Liver (tissue), 9 donors: ENCODE data around the gene CIAPIN1. TPM values are rescaled to one million over a fixed set of nuclear protein-coding genes. Genes with fewer than 3 reads are reported as not detected.

ENCODE experiments used
- DNase-seq: peaks from one replicate; pipeline ENCODE4 v3.0.0-alpha.2; 2017; ENCODE audit warnings: low spot score
- H3K27ac ChIP-seq, 2 donors: one replicate each; pipeline ENCODE4 v1.7.0; 2013; ENCODE audit warnings: inconsistent platforms in 2 of 2, low read length in 2 of 2, control low read depth in 1 of 2, low read depth in 1 of 2, mild to moderate bottlenecking in 1 of 2
- H3K27me3 ChIP-seq, 4 donors: one replicate each; pipeline versions ENCODE4 v1.6.1 to v1.7.0; 2013; ENCODE audit warnings: low read length in 3 of 4, inconsistent platforms in 1 of 4, mild to moderate bottlenecking in 1 of 4, moderate library complexity in 1 of 4; ENCODE audit not compliant: control insufficient read depth in 4 of 4, insufficient read depth in 4 of 4
- H3K36me3 ChIP-seq, 4 donors: one replicate each; pipeline versions ENCODE4 v1.6.1 to v1.7.0; 2013; ENCODE audit warnings: low read length in 3 of 4, mild to moderate bottlenecking in 3 of 4, low read depth in 1 of 4, moderate library complexity in 1 of 4; ENCODE audit not compliant: control insufficient read depth in 4 of 4, insufficient read depth in 3 of 4
- H3K4me1 ChIP-seq, 4 donors: one replicate each; pipeline versions ENCODE4 v1.6.1 to v1.7.0; 2013; ENCODE audit warnings: low read length in 3 of 4, mild to moderate bottlenecking in 3 of 4, moderate library complexity in 1 of 4; ENCODE audit not compliant: control insufficient read depth in 4 of 4, insufficient read depth in 4 of 4
- H3K4me3 ChIP-seq, 3 donors: one replicate each; pipeline versions ENCODE4 v1.6.1 to v1.7.0; 2013; ENCODE audit warnings: low read length in 3 of 3, control low read depth in 1 of 3, low read depth in 1 of 3, mild to moderate bottlenecking in 1 of 3
- H3K9ac ChIP-seq, 2 donors: one replicate each; pipeline ENCODE4 v1.7.0; 2013; ENCODE audit warnings: low read length in 2 of 2, mild to moderate bottlenecking in 2 of 2, moderate library complexity in 2 of 2, control low read depth in 1 of 2, low read depth in 1 of 2
- H3K9me3 ChIP-seq, 4 donors: one replicate each; pipeline versions ENCODE4 v1.6.1 to v1.7.0; 2013; ENCODE audit warnings: low read length in 3 of 4; ENCODE audit not compliant: control insufficient read depth in 4 of 4
- ATF3 ChIP-seq: IDR thresholded peaks from 2 replicates; pipeline ENCODE4 v1.6.1; 2016; ENCODE audit warnings: antibody characterized with exemption
- EGR1 ChIP-seq, 2 donors: IDR thresholded peaks; 2 replicates each; pipeline ENCODE4 v1.6.1; 2016 to 2018; ENCODE audit warnings: antibody characterized with exemption in 2 of 2, low read depth in 2 of 2
- FOXA1 ChIP-seq: IDR thresholded peaks from 2 replicates; pipeline ENCODE4 v1.6.1; 2016; ENCODE audit warnings: antibody characterized with exemption
- GABPA ChIP-seq, 2 donors: IDR thresholded peaks in 1 of 2; conservative IDR thresholded peaks in 1 of 2; 2 replicates each; pipeline ENCODE4 v1.6.1; 2016; ENCODE audit warnings: antibody characterized with exemption in 2 of 2, mild to moderate bottlenecking in 1 of 2, moderate library complexity in 1 of 2
- HNF4A ChIP-seq, 2 donors: conservative IDR thresholded peaks; 2 replicates each; pipeline ENCODE4 v1.6.1; 2016; ENCODE audit warnings: antibody characterized with exemption in 2 of 2, mild to moderate bottlenecking in 2 of 2
- JUND ChIP-seq, 2 donors: IDR thresholded peaks; 2 replicates each; pipeline ENCODE4 v1.6.1; 2016; ENCODE audit warnings: antibody characterized with exemption in 2 of 2
- NR2F2 ChIP-seq: IDR thresholded peaks from 2 replicates; pipeline ENCODE4 v1.6.1; 2016; ENCODE audit warnings: antibody characterized with exemption
- RAD21 ChIP-seq, 2 donors: IDR thresholded peaks; 2 replicates each; pipeline ENCODE4 v1.6.1; 2016; ENCODE audit warnings: antibody characterized with exemption in 2 of 2, mild to moderate bottlenecking in 2 of 2
- REST ChIP-seq: IDR thresholded peaks from 2 replicates; pipeline ENCODE4 v1.6.1; 2016; ENCODE audit warnings: antibody characterized with exemption, mild to moderate bottlenecking
- RXRA ChIP-seq, 2 donors: IDR thresholded peaks; 2 replicates each; pipeline ENCODE4 v1.6.1; 2017 to 2018; ENCODE audit warnings: antibody characterized with exemption in 2 of 2, mild to moderate bottlenecking in 1 of 2
- SP1 ChIP-seq: IDR thresholded peaks from 2 replicates; pipeline ENCODE4 v1.6.1; 2018; ENCODE audit warnings: antibody characterized with exemption, mild to moderate bottlenecking
- TAF1 ChIP-seq: conservative IDR thresholded peaks from 2 replicates; pipeline ENCODE4 v1.6.1; 2016; ENCODE audit warnings: antibody characterized with exemption, mild to moderate bottlenecking
- YY1 ChIP-seq: IDR thresholded peaks from 2 replicates; pipeline ENCODE4 v1.6.1; 2016; ENCODE audit warnings: antibody characterized with exemption, mild to moderate bottlenecking
- ZBTB33 ChIP-seq: IDR thresholded peaks from 2 replicates; pipeline ENCODE4 v1.6.1; 2016; ENCODE audit warnings: antibody characterized with exemption
- WGBS: extraction: QIAGEN DNeasy Blood & Tissue Kit; methylation state at CpG from one replicate; pipeline ENCODE4 v1.1.7; 2013; 5-methylcytosine and 5-hydroxymethylcytosine counted together
- polyA plus RNA-seq, 2 donors: library from polyadenylated mRNA; stranded (reverse) in 1 of 2; unstranded in 1 of 2; fragments of 200-250 nt in 1 of 2; fragments of >200 nt in 1 of 2; fragmentation: Nextera tagmentation in 1 of 2; extraction: Ambion mirVana in 1 of 2; gene quantifications; one replicate each; pipeline versions ENCODE4 v1.2.1 to v1.2.3, GENCODE V29; 2013 to 2015
- total RNA-seq, 2 donors: library from RNA; depleted of rRNA; stranded (reverse); fragments of >200 nt; gene quantifications; one replicate each; pipeline ENCODE4 v1.2.3, GENCODE V29; 2014
- TF ChIP-seq, protein P1 (sequence below): fragments of 150-350 bp; IDR thresholded peaks from 2 replicates; pipeline ENCODE4 v1.5.1; 2017; ENCODE audit warnings: improper control_type of control experiment, low read depth, low read length; ENCODE audit not compliant: missing input control
- TF ChIP-seq, protein P2 (sequence below): IDR thresholded peaks from 2 replicates; pipeline ENCODE4 v1.6.1; 2016; ENCODE audit warnings: antibody characterized with exemption
- donor health status: healthy.
- donor health status: healthy.
- donor health status: healthy.
- donor health status: healthy.
- donor health status: healthy.

CIAPIN1 gene
- total and polyA plus RNA-seq, 4 donors: 19.5 to 32.7 (median 23.4) TPM

DNA sequence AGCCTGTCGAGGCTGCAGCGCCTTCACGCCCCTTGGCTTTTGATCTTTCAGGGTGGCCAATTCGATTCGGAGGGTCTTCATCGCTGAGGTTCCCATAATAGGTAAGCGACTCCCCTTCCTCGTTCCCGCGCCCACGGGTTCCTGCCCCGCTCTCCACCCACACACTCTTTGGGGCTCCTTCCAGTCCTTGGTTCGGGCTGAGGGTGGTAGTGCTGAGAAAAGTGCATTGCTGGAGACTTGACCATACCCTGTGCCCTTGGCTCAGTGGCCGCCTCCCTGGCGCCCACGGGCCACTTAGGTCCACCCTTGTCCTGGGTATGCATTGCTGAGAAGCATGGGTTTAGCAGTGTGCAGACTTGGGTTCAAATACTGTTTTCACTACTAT lies 15.8 kb upstream of the CIAPIN1 start:
- no peaks in the 10 kb centered on the region for H3K27me3 ChIP-seq
- no peak for TF ChIP-seq FOXA1
- TF ChIP-seq TAF1: no peak
- no peak for TF ChIP-seq REST
- TF ChIP-seq JUND (IDR thresholded peaks at IDR 0.05): no peak
- no peak for TF ChIP-seq NR2F2
- TF ChIP-seq EGR1 (IDR thresholded peaks at IDR 0.05; ENCODE audit: low read depth in 2 of 2): no peak
- no peak for TF ChIP-seq YY1
- peaks cover 10 to 54% (median 39%) of the 10 kb centered on the region in 4 donors for H3K36me3 ChIP-seq
- no peaks in the 10 kb centered on the region for H3K9me3 ChIP-seq
- H3K27ac ChIP-seq: peak overlapping the region; percentile 47 to 50
- under 1% methylated on average over 16 of the region's 16 CpGs for WGBS
- H3K9ac ChIP-seq: peak overlapping the region; percentile 76 to 90
- H3K4me1 ChIP-seq: peaks cover 0 to 19% (median 16%) of the 10 kb centered on the region in 4 donors
- H3K4me3 ChIP-seq: peak overlapping the region; percentile 87 to 99 (median 96)
- no peak for DNase-seq

GRCh38 chr16:57462209-57462977 lies 15.2 kb upstream of the CIAPIN1 start, which contains the start of gene POLR2C:
Gene POLR2C (plus strand): TSS chr16:57462679. CDS start chr16:57462725, 46 bp downstream.
- TF ChIP-seq RAD21 (IDR thresholded peaks at IDR 0.05): peak; percentile 72 to 83
- TF ChIP-seq YY1: peak; percentile 59
- TF ChIP-seq TAF1: peak; percentile 79
- peak; percentile 84 to 96 for TF ChIP-seq GABPA (IDR thresholded peaks at IDR 0.05 in 1 of 2, conservative IDR thresholded peaks at IDR 0.05 in 1 of 2)
- TF ChIP-seq SP1: peak; percentile 53
- TF ChIP-seq ATF3: no peak
- no peak for TF ChIP-seq FOXA1
- TF ChIP-seq RXRA (IDR thresholded peaks at IDR 0.05): peak in 1 of 2 donors; percentile 20
- TF ChIP-seq NR2F2: peak; percentile 28
- TF ChIP-seq REST: no peak
- no peak for TF ChIP-seq HNF4A (conservative IDR thresholded peaks at IDR 0.05)
- no peak for TF ChIP-seq ZBTB33
- TF ChIP-seq, protein P1, sequence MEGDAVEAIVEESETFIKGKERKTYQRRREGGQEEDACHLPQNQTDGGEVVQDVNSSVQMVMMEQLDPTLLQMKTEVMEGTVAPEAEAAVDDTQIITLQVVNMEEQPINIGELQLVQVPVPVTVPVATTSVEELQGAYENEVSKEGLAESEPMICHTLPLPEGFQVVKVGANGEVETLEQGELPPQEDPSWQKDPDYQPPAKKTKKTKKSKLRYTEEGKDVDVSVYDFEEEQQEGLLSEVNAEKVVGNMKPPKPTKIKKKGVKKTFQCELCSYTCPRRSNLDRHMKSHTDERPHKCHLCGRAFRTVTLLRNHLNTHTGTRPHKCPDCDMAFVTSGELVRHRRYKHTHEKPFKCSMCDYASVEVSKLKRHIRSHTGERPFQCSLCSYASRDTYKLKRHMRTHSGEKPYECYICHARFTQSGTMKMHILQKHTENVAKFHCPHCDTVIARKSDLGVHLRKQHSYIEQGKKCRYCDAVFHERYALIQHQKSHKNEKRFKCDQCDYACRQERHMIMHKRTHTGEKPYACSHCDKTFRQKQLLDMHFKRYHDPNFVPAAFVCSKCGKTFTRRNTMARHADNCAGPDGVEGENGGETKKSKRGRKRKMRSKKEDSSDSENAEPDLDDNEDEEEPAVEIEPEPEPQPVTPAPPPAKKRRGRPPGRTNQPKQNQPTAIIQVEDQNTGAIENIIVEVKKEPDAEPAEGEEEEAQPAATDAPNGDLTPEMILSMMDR: peak; percentile 95
- TF ChIP-seq, protein P2, sequence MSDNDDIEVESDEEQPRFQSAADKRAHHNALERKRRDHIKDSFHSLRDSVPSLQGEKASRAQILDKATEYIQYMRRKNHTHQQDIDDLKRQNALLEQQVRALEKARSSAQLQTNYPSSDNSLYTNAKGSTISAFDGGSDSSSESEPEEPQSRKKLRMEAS: no peak
- Histone ChIP-seq H3K4me3 (peak within 1 kb of the TSS; percentile 87 to 99 (median 96)), H3K9ac (peak within 1 kb of the TSS; percentile 76 to 90), H3K36me3 (peaks cover 13 to 57% (median 42%) of the 10 kb centered on the region in 4 donors), H3K4me1 (peaks cover 0 to 19% (median 16%) of the 10 kb centered on the region in 4 donors), H3K9me3 (no peaks in the 10 kb centered on the region), H3K27me3 (no peaks in the 10 kb centered on the region), H3K27ac (peak within 1 kb of the TSS; percentile 47 to 50)
- under 1% methylated on average over 47 of the region's 47 CpGs for WGBS
- DNase-seq: peak; percentile 95
